ENCODE results near the gene CCDC57.
A peak's percentile ranks its signal among the peaks of the same experiment; 100 is the strongest.

CCDC57 gene

DNA sequence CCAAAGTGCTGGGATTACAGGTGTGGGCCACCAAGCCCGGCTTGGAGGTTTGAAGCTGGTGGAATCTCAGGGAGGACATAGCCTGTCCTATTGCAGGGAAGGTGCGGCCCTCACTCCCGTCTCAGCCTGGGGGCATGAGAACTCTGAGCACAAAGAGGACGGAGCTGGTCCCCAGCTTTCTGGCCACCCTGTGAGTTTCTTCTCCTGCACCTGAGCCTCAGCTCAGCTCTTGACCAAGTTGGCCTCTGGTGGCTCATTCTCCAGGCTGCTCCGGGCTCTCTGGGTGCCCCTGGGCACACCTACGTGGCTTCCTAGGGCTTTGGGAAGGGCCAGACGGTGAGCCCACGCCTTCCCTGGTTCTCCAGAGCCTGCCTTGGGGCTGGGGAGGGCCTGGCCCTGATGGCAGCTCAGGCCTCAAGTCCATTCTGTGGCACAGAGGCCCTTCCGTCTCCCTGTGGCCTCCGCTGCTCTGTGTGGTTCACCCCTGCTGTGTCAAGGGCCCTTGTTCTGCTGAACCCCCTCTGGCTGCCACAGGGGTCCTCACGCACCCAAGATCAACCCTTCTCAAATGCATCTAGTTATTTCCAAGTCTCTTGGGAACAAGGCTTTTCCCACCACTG lies 107.7 kb downstream of the CCDC57 start:
- no peak for DNase-seq (ENCODE audit: low spot score)

DNA sequence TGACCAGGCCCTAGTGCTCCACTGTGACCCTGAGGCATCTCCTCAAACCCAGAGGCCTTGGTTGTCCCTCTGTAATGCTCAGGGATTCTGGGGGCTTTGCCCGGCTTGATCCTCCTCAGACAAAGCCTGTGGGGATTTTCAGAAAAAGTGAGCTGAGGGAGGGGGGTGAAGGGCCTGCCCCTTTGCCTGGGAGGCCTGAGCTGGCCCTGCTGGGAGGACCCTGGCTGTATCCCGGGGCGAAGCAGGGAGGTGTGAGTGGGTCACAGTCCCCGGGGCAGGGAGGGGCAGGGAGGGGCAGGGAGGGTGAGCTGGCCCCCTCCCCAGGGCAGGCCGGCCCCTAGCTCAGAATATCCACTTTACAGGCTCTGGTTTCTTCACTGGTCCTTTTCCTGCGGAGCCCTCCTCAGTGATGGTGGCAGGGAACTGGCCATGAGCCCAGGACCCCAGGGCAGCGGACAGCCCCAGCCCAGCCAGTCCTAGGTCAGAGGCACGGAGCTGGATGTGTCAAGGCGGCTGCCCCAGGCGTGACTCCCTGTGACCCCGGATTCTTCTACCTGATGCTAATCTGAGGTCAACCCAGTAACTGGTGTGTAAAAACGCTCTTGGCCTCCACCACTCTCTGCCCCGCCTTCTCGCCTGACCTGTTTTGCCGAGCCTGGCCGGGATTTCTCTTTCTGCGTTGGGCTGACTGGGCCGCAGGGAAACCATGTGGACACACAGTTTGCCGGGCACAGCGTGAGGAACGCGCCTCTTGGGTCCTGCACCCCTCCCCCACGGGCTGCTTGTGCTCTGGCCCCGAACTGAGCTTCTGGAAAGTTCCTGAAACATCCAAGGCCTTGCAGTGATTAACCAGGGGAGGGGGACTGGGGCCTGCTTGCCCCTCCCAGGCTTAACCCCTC lies 108.8 kb downstream of the CCDC57 start:
- DNase-seq (ENCODE audit: low spot score): no peak

DNA sequence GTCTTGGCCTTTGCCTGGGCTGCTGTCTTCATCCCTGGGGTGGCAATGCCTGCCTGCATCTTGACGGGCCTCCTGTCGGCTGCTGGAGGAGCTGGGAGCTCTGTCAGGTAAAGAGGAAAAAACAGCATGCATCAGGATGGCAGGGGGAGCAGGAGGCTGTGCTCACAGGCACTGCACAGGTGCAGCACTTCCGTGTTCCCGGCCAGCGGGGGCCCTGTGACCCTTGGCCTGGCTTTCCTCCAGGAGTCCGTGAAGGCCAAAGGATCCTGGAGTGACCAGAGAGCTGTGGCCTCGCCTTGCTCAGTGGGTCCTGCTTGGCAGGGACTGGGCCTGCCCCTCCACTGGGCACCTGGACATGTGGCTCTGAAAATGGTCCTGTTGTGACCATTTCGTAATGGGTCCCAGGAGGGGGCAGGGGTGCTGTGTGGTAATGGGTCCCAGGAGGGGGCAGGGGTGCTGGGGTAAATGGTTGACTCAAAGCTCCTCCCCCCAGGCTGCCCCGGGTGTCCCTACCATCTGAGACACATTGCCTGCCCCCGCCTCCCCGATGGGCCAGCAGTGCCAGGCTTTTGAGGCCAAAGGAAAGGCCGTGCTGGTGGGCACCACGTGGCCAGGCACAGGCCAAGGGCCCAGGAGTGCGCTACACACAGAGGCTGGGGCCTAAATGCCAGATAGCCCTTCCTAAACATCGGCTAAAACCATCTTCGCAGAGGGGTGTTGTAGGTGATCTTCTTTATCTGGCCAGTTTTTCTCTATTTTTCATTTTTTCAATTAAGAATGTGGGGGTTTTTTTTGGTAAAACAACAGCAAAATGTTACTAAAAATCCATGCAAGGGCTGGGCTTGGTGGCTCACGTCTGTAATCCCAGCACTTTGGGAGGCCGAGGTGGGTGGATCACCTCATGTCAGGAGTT lies 110.6 kb downstream of the CCDC57 start:
- DNase-seq (ENCODE audit: low spot score): no peak

DNA sequence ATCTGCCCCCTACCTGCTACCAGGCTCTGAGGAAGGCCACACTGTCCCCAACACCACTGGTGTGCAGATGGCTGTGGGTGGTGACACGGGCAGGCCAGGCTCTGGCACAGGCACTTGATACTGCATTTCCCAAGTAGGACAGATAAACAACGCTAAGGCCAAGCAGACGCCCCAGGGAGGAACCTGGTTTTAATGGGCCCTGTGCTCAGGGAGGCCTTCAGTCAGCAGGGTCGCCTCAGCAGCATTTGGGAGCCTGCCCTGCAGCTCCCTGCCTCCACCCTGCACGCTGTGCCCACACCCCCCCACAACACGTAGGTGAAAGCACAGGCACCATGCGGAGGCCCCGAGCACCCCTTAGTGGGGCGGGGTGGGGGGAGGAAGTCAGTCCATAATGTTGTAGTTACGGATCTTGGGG lies 111.3 kb downstream of the CCDC57 start:
- no peak for DNase-seq (ENCODE audit: low spot score)

DNA sequence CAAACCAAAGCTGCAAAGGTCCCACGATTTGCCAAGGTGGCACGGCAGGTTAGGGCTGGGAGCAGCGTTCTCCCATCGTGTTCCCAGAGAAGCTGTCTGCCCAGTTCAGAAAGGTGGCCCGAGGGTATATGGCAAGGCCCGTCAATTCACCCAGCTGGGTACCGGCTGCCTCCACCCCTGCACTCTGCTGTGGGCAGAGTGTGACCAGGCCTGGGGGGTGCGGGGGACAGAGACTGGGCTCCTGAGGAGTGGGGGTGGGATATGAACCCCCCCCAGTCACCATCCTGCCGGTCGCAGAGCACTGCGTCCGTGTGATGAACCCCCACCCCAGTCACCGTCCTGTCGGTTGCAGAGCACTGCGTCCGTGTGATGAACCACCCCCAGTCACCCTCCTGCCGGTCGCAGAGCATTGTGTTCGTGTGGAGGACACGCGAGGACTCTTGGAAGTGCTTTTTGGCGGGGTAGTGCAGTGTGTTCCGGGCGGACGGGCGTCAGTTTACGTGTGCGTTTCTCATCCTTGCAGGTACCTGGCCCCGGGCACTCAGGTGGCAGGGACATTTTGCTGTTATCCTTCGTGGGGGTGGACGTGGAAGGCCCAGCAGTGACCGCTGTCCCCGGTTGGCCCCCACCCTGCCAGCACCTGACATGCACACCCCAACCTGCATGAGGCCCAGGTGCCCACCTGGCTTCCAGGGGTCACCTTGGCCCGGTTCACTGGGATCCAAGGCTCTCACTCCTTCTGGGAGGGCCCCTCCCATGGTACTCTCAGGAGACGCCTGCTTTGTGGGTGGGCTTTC lies 111.9 kb downstream of the CCDC57 start:
- no peak for DNase-seq (ENCODE audit: low spot score)

DNA sequence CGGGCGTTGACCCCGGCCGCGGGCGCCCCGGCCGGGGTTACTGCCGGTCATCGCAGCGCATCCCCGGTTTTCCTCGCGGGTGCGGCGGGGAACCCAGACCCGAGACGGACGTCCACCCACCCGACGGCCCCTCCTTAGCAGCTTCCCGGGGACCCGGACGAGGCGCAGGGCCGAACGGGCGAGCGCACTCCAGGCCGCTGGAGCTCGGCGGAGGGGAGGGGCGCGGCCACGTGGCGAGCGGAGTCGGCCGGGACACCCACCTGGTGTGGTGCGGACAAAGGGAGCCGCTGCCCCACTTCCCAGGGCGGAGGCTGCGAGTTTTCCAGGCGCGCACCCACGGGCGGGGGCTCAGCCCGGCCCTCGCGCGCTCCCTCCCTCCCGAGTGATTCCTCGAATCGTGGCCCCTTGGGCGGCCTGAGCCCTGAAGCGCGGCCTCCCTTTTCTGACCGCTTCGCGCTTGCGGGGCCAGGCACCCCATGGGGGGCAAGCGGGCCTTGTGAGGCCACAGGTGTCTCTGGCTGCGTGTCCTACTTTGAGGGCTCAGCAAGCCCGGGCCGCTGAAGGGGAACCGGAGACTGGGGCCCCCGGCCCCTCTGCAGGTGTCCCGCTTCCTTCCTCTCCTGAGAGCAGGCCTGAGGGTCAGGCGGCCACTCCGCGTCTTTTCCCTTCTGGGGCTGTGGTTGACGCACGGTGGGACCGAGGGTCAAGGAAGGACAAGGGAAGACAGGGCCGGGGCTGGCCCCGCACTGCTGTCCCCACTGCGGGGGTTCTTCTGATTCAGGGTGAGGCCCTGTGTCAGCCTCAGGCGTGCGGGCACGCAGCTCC lies 113.5 kb downstream of the CCDC57 start:
- DNase-seq (ENCODE audit: low spot score): no peak

DNA sequence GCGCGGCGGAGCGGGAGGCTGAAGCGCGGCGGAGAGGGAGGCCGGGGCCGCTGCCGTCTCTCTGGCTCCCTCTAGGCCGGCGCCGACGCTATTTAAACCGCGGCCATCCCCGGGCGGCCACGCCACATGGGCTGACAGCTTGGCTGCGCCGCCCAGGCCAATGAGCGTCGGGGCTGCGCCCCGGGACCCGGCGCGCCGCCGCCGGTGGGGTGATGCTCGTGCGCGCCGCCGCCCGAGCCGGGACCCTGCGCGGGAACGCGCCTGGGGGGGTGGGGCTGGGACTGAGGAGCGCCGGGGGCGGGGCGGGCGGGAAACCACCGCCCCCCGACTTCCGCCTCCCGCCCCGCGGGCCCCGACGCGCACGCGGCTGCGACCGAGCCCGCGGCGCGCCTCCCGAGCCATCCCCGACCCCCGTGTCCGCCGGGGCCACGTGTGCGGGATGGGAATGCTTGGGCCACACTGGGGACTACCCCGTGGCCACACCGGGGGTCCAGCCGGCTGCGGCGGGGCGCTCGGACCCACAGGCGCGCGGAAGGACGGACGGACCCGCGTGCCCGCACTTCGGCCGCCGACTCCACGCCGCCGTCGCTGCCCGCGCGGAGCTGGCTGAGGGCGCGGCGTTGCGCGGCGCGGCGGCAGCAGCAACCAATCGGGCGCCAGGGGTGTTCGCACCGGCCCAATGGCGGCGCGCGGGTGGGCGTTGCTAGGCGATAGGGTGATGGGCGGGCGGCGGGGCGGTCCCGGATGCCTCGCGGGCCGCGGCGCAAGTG lies 114.3 kb downstream of the CCDC57 start, which contains the start of gene FASN:
Gene FASN, minus strand, starts transcription at position 68 of the 770 bp plus-strand sequence. CDS start 1,791 bp downstream, outside the sequence.
- DNase-seq (ENCODE audit: low spot score): peak; percentile 100

DNA sequence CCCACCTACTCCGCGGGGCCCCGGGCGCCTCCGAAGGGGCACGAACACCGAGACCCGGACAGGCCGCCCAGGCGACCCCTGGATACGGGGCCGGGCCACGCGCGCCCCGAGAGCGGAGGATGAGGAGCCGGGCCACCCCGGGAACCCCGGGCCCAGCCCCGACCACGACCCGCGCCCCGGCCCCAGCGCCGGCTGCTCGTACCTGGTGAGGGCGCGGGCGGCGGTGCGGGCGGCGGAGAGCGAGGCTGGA lies 114.8 kb downstream of the CCDC57 start:
- DNase-seq (ENCODE audit: low spot score): no peak

DNA sequence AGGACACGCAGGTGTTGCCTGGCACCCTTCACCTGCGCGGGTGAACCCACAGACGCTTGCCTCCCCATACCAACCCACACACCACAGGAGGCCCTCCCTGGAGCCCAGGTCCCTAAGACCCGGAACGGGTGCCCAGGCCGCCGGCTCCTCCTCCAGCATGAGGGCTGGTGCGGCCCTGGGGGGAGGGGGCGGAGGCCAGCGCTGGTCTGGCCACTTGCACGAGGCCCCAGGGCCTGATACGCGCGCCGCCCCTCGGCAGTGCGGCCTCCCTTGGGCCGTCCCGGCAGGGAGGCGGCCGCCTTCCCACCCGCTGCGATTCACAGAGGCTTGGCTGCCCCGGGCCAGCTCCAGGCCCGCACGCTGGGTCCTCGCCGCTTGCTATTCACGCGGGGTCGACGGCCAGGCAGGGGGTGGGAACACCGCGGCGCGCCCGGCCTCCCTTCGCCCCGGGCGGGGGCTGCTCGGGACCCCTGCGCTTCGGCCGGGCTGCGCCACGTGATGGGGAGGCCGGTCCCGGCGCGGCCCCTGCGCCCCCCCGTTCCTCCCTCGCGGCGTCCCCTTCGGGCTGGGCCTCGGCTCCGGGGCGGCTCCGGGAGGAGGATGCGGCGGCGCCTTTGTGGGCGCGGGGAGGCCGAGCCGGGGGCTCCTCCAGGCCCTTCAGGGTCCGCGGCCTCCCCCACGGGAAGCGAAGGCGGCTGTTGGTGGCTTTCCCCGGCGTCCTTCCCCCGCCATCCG lies 115.3 kb downstream of the CCDC57 start:
- DNase-seq (ENCODE audit: low spot score): peak; percentile 87

DNA sequence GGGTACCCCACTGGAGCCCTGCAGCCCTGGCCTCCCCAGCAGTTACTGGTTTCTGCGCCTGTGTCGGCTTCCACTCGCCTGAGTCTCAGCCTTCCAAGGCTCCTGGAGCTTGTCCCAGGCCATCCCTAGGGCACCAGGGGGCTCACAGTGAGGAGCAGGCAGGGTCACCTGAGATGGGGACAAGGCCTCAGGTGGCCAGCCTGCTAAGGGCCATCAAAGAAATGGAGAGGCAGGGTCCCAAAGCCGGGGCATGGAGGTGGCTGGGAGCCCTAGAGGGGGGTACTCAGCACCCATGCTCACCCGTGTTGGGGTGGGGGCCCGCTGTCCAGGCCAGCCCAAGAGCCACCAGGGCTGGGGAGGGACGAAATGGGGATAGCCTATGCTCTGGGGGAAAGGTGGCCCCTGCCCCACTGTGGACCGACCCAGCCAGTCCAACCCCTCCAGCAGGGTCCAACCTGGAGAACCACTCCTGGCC lies 115.9 kb downstream of the CCDC57 start:
- DNase-seq (ENCODE audit: low spot score): no peak

DNA sequence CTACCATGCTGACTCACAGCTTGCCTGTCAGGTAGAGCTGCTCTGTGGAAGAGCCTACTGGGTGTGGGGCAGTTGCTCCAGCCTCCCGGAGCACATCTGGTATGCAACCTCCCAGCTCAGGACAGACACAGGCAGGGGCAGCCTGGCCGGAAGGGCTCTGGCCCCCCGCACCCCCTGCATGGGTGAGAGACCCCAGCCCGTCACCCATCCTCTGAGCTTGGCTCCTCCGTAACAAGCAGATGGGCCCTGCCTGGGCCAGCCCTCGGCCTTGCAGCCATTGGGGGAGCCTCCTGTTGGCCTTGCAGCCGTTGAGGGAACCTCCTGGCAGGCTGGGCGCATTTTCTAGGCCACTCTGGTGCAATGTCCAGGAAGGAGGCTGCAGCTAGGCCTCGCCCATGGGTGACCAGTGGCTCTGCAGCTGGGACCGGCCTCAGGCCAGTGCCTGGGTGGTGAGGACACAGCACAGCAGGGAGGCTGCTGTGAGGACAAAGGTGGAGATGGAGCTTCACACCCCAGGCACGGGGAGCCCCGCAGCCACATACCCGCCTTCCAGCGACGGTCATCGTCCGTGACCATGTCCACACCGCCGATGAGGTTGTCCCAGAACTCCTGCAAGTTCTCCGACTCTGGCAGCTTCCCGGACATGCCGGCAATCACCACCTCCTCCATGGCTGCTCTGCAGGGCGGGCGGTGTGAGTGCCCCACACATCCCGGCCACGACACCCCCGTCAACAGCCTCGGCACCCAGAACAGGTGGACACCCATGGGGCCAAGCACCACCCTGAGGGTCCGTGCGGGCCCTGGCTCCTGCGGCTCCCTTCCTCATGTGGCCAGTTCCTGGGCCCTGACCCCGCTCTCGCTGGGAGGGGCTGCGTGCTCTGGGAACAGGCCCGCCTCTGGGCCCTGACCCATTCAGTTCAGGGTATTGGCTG lies 116.6 kb downstream of the CCDC57 start:
- no peak for DNase-seq (ENCODE audit: low spot score)

DNA sequence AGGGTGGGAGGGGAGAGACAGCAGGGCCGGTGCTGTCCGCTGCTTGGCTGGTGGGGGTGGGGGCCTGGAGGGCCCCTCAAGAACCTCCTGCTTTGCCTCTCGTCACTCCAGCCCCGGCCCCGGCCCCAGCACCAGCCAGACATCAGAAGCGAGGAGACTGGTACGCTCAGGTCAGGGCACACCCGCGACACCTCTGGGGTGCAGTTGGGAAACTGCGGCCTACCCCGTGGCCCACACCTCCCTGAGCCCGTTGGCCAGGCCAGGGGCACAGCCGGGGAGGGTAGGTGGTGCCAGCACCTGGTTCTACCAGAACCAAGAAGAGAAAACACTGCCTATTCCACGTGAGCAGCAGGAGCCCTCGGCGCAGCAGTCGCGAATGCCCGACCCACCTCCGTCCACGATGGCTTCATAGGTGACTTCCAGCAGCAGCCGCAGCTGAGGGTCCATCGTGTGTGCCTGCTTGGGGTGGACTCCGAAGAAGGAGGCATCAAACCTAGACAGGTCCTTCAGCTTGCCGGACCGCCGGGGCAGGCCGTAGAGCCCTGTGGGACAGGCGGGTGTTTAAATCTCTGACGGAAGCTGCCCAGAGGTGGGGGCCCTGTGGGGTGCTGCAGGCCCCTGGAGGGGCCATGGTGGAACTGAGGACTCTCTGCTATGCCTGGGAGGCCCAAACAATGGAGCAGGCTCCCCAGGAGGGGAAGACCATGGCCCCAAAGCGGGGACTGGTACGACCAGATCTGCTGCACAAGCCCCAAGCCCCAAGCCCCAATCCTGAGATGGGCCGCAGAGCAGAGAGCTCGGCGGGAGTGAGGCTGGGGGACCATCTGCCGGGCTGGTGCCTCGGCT lies 117.5 kb downstream of the CCDC57 start:
- no peak for DNase-seq (ENCODE audit: low spot score)

DNA sequence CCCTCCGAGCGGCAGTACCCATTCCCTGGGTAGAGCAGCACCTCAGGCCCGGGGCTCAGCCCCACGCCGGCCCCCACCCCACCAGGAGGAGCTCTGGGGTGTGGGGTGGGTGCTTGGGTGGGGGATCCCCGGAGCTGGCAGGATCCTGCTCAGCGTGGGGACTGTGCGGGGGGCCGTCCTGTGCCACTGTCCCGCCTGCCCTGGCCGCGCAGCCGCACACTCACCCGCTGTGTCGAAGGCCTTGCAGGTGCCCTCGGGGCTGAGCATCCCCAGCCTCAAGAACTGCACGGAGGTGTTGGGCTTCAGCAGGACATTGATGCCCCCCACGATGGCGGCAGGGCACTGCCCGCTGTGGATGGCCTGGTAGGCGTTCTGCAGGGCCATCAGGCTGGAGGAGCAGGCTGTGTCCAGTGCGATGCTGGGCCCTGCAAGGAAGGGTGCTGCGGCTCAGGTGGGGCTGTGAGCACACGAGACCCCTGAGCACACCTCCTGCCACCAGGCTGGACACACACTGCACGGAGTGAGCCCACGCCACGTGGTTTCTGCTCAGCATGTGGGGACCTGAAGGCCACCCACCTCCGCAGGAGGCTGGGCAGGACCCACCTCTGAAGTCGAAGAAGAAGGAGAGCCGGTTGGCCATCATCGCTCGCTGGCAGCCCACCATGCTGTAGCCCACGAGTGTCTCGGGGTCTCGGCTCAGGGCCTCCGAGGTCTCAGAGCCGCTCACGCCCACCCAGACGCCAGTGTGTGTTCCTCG lies 119.5 kb downstream of the CCDC57 start:
- DNase-seq (ENCODE audit: low spot score): no peak

DNA sequence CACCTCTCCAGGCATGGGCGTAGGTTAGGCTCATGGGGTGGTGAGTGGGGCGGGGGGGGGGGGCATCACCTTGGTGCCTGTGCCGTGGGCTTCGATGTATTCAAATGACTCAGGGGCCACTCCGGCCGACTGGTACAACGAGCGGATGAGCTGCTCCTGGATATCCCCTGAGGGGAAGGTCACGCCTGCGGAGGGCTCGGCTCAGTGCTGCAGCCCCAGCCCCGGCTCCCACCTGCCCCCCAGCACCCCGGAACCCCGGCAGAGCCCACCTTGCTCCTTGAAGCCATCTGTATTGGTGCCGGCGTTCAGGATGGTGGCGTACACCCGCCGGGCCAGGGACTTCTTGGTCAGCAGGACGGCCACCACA lies 120.0 kb downstream of the CCDC57 start:
- no peak for DNase-seq (ENCODE audit: low spot score)

DNA sequence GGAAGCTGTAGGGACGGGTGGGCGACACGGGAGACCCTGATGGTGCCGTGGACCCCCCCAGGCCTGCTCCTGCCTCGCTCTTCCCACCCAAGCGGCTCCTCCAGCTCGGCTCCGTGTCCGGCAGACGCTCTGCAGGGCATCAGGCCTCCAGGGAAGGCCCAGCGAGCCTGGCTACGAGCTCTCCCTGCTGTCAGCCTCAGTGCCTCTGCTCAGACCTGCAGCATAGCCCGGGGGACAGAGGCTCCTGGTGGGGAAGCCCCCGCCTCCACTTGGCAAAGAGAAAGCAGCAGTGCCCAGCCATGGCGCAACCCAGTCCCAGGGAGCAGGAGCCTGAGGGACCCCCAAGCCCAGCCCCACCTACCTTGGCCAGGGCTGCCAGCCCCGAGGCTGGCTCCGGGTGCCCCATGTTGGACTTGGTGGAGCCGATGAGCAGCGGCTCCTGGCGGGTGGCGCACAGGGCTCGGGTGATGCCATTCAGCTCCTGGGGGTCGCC lies 120.5 kb downstream of the CCDC57 start:
- no peak for DNase-seq (ENCODE audit: low spot score)
